LNCaP clone FGC (cell line): ENCODE measurements around the gene IPO7.
"Not testable (repeated sequence)": the region's sequence is repeated elsewhere in the genome, so short reads cannot be mapped to it uniquely, and the experiment has no call there.

Experiments
- DNase-seq: peaks from one replicate; pipeline ENCODE4 v3.0.0-alpha.2; 2011; ENCODE audit warnings: low read depth
- H3K4me3 ChIP-seq: 2 replicates; pipeline ENCODE4 v1.5.1; 2011; ENCODE audit warnings: mild to moderate bottlenecking, low read depth, low read length, control low read depth
- TF ChIP-seq, protein P1 (sequence below): IDR thresholded peaks from 2 replicates; pipeline ENCODE4 v1.5.1; 2012; ENCODE audit warnings: mild to moderate bottlenecking; ENCODE audit not compliant: control insufficient read depth, insufficient read depth; ENCODE audit errors: extremely low read depth

The IPO7 gene

DNA sequence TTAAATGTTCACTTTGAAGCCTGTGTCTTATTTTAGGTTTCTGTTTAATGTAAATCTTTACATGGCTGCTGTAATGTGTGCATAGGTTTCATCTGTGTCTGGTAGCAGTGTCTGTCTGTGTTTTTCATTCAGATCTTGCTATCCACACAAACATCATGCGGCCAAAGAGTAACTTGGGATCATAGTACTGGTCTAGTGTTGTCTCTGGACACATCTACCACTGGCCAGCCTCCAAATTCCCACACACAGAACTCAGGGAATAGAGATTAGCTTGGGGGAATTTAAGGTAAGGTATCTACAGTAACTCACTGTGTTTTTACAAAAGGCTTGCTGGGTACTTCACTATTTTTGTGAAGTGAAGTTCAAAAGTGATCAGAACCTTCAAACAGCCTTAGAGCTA, 44.3 kb downstream of the IPO7 start:
- TF ChIP-seq, protein P1, sequence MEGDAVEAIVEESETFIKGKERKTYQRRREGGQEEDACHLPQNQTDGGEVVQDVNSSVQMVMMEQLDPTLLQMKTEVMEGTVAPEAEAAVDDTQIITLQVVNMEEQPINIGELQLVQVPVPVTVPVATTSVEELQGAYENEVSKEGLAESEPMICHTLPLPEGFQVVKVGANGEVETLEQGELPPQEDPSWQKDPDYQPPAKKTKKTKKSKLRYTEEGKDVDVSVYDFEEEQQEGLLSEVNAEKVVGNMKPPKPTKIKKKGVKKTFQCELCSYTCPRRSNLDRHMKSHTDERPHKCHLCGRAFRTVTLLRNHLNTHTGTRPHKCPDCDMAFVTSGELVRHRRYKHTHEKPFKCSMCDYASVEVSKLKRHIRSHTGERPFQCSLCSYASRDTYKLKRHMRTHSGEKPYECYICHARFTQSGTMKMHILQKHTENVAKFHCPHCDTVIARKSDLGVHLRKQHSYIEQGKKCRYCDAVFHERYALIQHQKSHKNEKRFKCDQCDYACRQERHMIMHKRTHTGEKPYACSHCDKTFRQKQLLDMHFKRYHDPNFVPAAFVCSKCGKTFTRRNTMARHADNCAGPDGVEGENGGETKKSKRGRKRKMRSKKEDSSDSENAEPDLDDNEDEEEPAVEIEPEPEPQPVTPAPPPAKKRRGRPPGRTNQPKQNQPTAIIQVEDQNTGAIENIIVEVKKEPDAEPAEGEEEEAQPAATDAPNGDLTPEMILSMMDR = no peak
- no peak overlapping the region for H3K4me3 ChIP-seq
- DNase-seq = no peak

DNA sequence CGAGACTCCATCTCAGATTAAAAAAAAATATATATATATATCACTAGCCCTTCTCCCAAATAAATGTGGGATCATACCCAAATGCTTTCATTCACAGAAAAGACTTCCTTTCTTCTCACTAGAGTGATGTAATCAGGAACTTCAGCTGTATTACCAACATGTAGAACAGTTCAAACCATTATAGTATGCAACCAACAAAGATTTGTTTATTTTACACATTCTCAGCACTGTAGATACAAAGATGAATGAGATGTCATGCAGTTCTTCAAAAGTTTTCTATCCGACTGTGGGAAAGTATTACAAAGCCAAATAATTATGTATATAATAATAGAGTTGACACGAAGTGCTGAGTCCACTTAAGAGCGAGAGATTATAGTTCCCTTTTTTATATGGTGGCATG, 54.2 kb downstream of the IPO7 start:
- no peak for DNase-seq
- H3K4me3 ChIP-seq = no peak overlapping the region
- TF ChIP-seq, protein P1 = no peak

DNA sequence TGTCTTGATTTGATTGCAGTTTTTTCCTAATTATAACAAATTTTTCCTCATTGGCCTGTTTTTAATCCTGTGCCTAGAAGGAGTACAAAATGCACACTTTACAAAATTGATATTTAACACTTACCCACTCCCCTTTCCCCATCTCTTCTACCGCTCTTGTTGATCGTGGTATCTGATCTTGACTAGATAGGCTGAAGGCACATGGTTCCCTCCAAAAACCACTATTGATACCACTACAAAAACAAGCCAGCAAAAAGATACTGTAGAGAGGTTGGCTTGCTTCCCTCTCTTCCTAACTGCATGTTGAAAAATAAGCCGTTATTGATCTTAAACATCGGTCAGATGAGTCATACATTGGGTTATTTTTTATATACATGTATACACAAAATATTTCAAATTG, 61.8 kb downstream of the IPO7 start:
- TF ChIP-seq, protein P1 = no peak
- no peak overlapping the region for H3K4me3 ChIP-seq
- DNase-seq = no peak

DNA sequence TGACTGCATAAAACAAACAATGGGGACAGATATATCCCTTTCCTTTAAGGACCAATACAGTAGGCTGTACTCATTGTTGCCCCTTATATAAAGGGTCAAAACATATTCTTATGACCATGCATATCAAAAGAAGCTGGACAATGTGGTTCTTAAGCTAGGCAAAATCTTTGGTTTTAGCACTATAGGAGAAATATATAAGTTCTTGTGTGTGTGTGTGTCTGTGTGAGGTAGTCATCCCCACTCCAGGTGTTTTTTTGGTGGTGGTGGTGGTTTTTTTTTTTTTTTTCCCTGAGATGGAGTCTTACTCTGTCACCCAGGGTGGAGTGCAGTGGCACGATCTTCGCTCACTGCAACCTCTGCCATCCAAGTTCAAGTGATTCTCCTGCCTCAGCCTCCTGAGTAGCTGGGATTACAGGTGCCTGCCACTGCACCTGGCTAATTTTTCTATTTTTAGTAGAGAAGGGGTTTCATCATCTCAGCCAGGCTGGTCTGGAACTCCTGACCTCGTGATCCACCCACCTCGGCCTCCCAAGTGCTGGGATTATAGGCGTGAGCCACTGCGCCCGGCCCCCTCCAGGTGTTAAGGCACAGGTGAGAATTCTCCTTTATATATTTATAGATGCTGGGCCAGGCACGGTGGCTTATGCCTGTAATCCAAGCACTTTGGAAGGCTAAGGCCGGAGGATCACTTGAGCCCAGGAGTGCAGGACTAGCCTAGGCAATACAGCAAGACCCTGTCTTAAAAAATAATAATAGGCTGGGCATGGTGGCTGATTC, 64.3 kb downstream of the IPO7 start:
- TF ChIP-seq, protein P1 = no peak
- H3K4me3 ChIP-seq = no peak overlapping the region
- no peak for DNase-seq

DNA sequence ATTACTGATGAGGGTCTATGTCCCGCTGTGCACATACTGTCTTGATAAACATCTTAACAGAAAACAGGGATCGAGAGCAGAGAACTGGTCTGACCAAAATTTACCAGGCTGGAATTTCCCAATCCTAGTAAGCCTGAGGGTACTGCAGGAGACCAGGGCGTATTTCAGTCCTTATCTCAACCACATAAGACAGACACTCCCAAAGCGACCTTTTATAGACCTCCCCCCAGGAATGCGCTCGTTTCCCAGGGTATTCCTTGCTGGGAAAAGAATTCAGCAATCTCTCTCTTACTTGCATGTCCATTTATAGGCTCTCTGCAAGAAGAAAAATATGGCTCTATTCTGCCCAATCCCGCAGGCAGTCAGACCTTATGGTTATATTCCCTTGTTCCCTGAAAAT, 67.6 kb downstream of the IPO7 start:
- DNase-seq, H3K4me3 ChIP-seq: not testable (repeated sequence)

DNA sequence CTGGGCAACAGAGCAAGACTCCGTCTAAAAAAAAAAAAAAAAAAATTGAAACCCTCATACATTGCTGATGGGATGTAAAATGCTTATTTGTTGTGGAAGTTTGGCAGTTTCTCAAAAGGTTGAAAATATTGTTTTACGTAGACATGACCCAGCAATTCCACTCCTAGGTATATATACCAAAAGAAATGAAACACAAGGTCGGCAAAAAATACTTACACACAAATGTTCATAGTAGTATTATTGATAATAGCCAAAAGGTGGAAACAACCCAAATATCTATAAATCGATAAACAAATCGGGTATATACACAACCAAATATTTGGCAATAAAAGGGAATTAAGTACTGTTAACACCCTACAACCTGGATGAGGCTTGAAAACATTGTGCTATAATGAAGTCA, 71.3 kb downstream of the IPO7 start:
- no peak for DNase-seq
- TF ChIP-seq, protein P1 = no peak
- H3K4me3 ChIP-seq = no peak overlapping the region

DNA sequence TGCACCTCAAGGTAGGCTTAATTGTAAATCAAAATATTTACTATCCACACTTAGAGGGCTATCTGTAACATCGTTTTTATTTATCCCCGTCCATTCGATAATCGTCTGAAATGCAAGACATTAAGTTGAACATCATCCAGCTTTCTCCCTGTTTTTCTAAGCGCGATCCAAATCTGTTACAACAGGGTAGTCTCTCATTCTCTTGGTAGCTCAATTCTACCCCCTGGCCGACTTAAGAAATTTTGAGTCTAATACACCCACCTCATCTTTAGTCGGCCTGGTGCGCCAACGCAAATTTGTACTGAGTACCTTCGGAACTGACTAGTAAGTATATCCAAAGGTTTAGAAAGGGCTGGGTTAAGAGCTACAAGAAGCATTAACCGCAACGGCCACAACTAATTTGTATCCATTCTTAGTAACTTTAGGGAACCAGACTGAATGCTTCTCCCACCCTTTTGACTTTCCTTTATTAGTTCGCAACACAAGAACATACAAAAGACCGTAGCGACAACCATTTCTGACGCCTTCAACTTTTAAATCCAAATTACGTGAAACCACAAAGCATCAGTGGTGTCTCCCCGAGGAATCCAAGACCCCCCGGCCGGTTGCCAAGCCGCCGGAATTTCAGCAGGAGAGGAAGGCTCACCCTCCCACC, 75.3 kb downstream of the IPO7 start:
- H3K4me3 ChIP-seq = peak overlapping the region; percentile 90
- DNase-seq = peak; percentile 15
- TF ChIP-seq, protein P1 = no peak
